ENCODE data around the gene DYRK1A.

GRCh38 chr21:37393030-37393429, 26.5 kb downstream of the DYRK1A start:
- TF ChIP-seq, protein P1, sequence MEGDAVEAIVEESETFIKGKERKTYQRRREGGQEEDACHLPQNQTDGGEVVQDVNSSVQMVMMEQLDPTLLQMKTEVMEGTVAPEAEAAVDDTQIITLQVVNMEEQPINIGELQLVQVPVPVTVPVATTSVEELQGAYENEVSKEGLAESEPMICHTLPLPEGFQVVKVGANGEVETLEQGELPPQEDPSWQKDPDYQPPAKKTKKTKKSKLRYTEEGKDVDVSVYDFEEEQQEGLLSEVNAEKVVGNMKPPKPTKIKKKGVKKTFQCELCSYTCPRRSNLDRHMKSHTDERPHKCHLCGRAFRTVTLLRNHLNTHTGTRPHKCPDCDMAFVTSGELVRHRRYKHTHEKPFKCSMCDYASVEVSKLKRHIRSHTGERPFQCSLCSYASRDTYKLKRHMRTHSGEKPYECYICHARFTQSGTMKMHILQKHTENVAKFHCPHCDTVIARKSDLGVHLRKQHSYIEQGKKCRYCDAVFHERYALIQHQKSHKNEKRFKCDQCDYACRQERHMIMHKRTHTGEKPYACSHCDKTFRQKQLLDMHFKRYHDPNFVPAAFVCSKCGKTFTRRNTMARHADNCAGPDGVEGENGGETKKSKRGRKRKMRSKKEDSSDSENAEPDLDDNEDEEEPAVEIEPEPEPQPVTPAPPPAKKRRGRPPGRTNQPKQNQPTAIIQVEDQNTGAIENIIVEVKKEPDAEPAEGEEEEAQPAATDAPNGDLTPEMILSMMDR (conservative IDR thresholded peaks at IDR 0.05; ENCODE audit: low read depth, low read length): no peak
- no peak for TF ChIP-seq EZH2phosphoT487 (IDR thresholded peaks at IDR 0.05; ENCODE audit: borderline replicate concordance, low read length)
- TF ChIP-seq EZH2 (IDR thresholded peaks at IDR 0.05; ENCODE audit: low read length, unreplicated experiment): no peak
